Activated T-helper 2 cell treated with anti-CD3 and anti-CD28 coated beads, Interferon-gamma antibody, Interleukin-2, Interleukin-4, amounts not matched to agents 10 μg/mL and 5 μg/mL and 100 μg/mL, durations not matched to agents 14 hours and 24 hours and 36 hours (primary cell): Measurements from ENCODE around the gene VSIG1. TPM values are rescaled to one million over a fixed set of nuclear protein-coding genes. Genes with fewer than 3 reads are reported as not detected.

Source experiments
- DNase-seq: peaks from one replicate; pipeline ENCODE4 v3.0.0; 2021; ENCODE audit warnings: low spot score
- H3K27ac Mint-ChIP-seq: one replicate; pipeline ENCODE4 v1.8.0; 2021; ENCODE audit warnings: mixed read lengths
- H3K27me3 Mint-ChIP-seq: one replicate; pipeline ENCODE4 v1.8.0; 2021; ENCODE audit warnings: low read depth, mixed read lengths
- H3K36me3 Mint-ChIP-seq: one replicate; pipeline ENCODE4 v1.8.0; 2021; ENCODE audit warnings: low read depth, mixed read lengths
- H3K4me1 Mint-ChIP-seq: one replicate; pipeline ENCODE4 v1.8.0; 2021; ENCODE audit warnings: low read depth, mixed read lengths
- H3K4me3 Mint-ChIP-seq: one replicate; pipeline ENCODE4 v1.8.0; 2021; ENCODE audit warnings: low read depth, mild to moderate bottlenecking, moderate library complexity, mixed read lengths
- H3K9me3 Mint-ChIP-seq: one replicate; pipeline ENCODE4 v1.8.0; 2021; ENCODE audit warnings: mixed read lengths
- intact Hi-C: fragments of 100-400 bp; cut with micrococcal nuclease; formaldehyde crosslinking; loops from one replicate; pipeline ENCODE4 v1.15.1; 2023
- total RNA-seq: library from RNA; stranded (reverse); gene quantifications from 2 replicates; pipeline ENCODE4 v1.2.3, GENCODE V29; 2022

Gene VSIG1
- total RNA-seq: 0.34 TPM in 1 of 2 replicates, not detected in the other

DNA sequence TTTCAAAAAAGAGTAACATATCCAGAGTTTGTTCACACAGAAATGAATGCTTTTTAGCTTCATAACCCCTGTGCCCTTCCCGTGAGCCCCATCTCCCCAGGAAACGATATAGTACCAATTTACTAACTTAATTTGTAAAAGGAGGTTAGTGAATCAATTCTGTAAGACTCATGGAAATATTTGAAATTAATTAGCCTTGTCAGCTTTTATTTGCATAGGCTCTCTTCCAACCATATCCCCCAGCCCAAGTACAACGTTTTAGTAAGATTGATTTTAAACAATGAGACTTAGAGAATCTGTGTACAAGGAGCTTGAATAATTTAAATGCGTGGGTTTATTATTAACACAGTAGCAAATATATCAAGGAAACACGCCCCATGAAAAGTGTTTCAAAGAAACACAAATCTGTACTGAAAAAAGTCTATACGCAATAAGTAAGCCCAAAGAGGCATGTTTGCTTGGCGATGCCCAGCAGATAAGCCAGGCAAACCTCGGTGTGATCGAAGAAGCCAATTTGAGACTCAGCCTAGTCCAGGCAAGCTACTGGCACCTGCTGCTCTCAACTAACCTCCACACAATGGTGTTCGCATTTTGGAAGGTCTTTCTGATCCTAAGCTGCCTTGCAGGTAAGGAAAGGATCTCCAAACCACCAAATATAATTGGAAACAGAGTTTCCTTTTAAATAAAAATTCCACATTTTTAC lies at the start of gene VSIG1:
TSS of gene VSIG1 (plus strand) at position 512 of the 703 bp plus-strand sequence. CDS start at position 578, 66 bp downstream.
- H3K4me3 Mint-ChIP-seq: no peak within 1 kb of the TSS
- DNase-seq: no peak
- intact Hi-C loops: no loop called here
- H3K27ac Mint-ChIP-seq: no peak within 1 kb of the TSS
- no peaks in the 10 kb centered on the region for H3K4me1 Mint-ChIP-seq
- H3K36me3 Mint-ChIP-seq: no peaks in the 10 kb centered on the region
- H3K27me3 Mint-ChIP-seq: peaks cover 5% of the 10 kb centered on the region
- no peaks in the 10 kb centered on the region for H3K9me3 Mint-ChIP-seq

DNA sequence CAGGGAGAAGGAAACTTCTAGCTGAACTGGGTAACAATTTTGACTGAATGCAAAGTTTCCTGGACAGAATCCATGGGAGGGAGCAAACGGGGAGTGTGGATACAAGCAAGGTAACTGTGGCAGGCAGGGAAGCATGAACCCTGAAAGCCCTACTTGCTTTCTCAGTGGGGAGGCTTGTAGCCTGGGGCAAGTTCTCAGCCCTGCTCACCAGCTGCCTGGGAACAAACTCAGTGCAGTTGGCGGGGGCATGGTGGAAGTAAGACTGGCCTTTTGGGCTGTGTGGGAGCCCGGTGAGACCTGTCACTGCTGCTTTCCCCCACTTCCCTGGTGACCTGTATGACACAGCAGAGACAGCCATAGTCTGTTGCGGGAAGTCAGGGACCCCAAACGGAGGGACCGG lies 48.7 kb upstream of the VSIG1 start:
- intact Hi-C loops: no loop called here
- no peak for DNase-seq
- H3K4me3 Mint-ChIP-seq: no peak overlapping the region
- H3K9me3 Mint-ChIP-seq: no peaks in the 10 kb centered on the region
- H3K27me3 Mint-ChIP-seq: no peaks in the 10 kb centered on the region
- H3K36me3 Mint-ChIP-seq: no peaks in the 10 kb centered on the region
- H3K4me1 Mint-ChIP-seq: no peaks in the 10 kb centered on the region
- H3K27ac Mint-ChIP-seq: no peak overlapping the region

DNA sequence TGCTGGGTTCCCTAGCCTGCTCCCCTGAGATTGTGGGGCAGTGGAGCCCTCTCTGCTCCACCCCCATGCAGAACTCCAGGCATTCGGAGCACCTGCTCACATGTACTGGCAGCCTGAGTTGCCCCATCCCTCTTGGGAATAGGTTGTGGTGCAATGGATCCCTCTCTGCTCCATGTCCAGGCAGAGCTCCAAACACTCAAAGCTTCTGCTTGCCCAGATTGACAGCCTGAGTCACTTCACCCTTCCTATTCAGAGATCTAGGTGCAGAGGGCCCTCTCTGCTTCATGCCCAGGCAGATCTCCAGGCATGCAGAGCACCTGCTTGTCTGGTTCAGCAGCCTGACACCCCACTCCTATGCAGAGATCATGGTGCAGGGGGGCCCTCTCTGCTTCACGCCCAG lies 44.1 kb upstream of the VSIG1 start:
- Mint-ChIP-seq H3K4me1 (no peaks in the 10 kb centered on the region), H3K27me3 (peaks cover 13% of the 10 kb centered on the region), H3K36me3 (no peaks in the 10 kb centered on the region), H3K27ac (no peak overlapping the region), H3K4me3 (no peak overlapping the region), H3K9me3 (no peaks in the 10 kb centered on the region)
- intact Hi-C loops: no loop called here
- no peak for DNase-seq

DNA sequence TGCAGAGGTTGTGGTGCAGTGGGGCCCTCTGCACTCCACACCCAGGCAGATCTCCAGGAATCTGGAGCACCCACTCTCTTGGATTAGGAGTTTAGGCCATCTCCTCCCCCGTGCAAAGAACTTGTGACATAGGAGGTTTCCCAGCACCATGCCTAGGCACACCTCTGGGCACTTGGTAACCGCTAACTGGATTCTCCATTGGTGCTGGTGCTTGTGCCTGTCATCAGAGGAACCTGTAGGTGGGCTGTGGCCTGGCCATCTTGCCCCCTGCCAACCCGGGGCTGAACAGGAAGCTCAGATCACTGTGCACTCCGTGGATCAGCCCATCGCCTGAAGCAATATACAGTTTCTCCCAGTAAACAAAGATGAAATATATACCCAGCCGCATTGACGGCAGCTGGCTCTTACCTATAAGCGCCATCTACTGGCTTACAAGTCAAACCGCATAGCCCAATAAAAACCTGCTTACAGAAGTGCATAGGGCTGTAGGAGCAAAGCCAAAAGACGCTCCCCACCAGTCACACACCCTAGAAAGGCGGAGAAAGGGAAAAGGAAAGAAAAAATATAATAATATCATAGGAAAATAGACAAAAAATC lies 43.5 kb upstream of the VSIG1 start:
- intact Hi-C loops: no loop called here
- Mint-ChIP-seq H3K27ac (no peak overlapping the region), H3K27me3 (peaks cover 14% of the 10 kb centered on the region), H3K36me3 (no peaks in the 10 kb centered on the region), H3K4me1 (no peaks in the 10 kb centered on the region), H3K4me3 (no peak overlapping the region), H3K9me3 (no peaks in the 10 kb centered on the region)
- DNase-seq: no peak

DNA sequence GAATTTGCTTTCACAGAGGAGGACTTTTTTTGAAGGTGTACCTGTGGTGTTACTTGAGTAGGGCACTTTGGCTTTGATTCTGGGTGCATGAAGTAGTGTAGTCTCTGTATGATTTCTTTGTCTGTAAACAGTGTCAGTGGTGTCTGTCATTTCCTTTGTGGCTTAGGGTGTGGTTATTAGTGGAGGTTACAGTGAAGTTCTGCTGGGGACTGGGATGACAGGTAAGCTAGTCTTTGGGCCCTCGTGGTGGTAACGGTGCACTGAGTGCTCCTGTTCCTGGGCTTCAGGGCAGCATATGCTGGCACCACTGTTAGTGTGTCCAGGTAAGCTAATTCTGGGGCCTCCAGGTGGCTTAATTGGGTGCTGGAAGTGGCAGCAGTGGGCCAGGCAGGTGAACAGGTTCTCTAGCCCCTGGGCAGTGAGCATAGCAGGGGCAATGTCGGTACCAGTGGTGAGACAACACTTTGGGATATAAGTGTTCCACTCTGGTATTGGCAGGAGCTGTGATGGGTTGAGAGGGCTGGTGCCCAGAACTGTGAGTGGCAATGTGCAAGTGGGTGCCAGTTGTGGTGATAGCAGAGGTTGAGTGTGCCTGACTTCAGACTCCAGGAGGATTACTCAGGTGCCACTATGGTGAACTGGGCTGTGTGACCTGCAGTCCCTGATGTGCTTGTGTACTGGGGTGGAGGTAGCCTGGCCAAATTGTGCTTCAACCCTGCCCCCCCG lies 26.0 kb upstream of the VSIG1 start:
- Mint-ChIP-seq H3K36me3 (no peaks in the 10 kb centered on the region), H3K27ac (no peak overlapping the region), H3K27me3 (peaks cover 5% of the 10 kb centered on the region), H3K4me1 (peaks cover 32% of the 10 kb centered on the region), H3K4me3 (peak overlapping the region; percentile 59), H3K9me3 (no peaks in the 10 kb centered on the region)
- intact Hi-C loops: no loop called here
- DNase-seq: peak; percentile 12

DNA sequence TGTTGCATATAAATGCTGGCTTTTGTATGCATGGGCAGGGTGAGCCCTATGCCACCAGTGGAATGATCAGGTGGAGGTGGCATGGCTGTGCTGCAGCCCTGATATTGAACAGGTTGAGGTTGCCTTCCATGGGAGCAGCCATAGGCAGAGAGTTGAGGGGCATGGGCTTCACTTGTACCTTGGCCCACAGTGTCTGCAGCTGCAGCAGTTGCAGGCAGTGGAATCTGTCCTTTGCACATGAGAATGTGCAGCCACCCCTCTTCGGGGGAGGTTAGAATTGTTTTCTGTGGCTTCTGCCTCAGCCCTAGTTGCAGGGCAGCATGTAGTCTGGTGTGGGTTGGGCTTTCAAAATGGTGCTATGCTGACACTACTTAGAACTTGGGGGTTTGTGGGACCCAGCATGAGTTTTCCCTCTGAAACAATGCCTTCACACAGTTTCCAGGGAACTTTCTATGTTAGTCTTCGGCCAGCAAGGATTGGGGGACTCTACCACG lies 25.4 kb upstream of the VSIG1 start:
- H3K4me1 Mint-ChIP-seq: peaks cover 32% of the 10 kb centered on the region
- H3K4me3 Mint-ChIP-seq: peak overlapping the region; percentile 59
- no peak overlapping the region for H3K27ac Mint-ChIP-seq
- no peaks in the 10 kb centered on the region for H3K9me3 Mint-ChIP-seq
- H3K27me3 Mint-ChIP-seq: peaks cover 4% of the 10 kb centered on the region
- no peaks in the 10 kb centered on the region for H3K36me3 Mint-ChIP-seq
- intact Hi-C loops: no loop called here
- DNase-seq: no peak

DNA sequence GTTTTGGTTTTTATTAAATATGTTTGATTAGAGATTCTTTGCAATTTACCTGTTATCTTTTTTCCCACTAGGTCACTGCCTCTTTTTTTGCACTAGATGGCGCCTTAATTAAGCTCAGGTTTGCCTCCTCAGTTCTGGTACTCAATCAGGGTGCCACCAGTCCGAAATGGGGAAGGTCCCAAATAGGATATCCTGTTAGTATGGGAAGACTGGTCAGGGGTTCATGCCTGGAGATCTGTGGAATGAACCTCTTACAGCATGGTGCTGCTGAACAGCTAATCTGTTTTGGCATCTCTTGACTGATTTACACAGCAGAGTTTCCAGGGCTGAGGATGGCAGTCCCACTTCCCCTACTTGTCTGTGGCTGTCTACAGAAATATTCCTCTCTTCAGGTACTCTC lies 24.2 kb upstream of the VSIG1 start:
- no peak for DNase-seq
- Mint-ChIP-seq H3K27me3 (peaks cover 5% of the 10 kb centered on the region), H3K9me3 (no peaks in the 10 kb centered on the region), H3K4me3 (no peak overlapping the region), H3K27ac (no peak overlapping the region), H3K36me3 (no peaks in the 10 kb centered on the region), H3K4me1 (peaks cover 32% of the 10 kb centered on the region)
- intact Hi-C loops: loop anchor here (1.0 kb wide), 1 partner anchor 52 kb away; no protein-coding TSS in a partner anchor

DNA sequence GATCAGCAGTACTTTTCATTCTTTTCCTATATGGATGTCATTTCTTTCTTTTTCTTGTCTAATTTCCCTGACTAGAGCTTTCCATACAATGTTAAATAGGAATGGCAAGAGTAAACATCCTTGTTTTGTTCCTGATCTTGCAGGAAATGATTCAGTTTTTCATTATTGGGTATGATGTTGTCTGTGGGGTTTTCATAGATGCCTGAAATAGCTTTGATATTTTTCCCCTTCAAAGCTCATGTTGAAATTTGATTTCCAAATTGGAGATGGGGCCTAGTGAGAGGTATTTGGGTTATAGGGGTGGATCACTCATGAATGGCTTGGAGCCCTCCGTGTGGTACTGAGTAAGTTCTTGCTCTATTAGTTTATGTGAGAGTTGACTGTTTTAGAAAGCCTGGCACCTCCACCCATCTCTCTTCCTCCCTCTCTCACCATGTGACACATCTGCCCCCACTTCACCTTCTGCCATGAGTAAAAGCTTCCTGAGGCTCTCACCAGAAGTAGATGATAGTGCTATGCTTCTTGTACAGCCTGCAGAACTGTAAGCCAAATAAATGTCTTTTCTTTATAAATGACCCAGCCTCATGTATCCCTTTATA lies 22.3 kb upstream of the VSIG1 start:
- intact Hi-C loops: no loop called here
- Mint-ChIP-seq H3K4me1 (peaks cover 32% of the 10 kb centered on the region), H3K27ac (no peak overlapping the region), H3K9me3 (no peaks in the 10 kb centered on the region), H3K27me3 (peaks cover 4% of the 10 kb centered on the region), H3K36me3 (no peaks in the 10 kb centered on the region), H3K4me3 (no peak overlapping the region)
- DNase-seq: no peak

DNA sequence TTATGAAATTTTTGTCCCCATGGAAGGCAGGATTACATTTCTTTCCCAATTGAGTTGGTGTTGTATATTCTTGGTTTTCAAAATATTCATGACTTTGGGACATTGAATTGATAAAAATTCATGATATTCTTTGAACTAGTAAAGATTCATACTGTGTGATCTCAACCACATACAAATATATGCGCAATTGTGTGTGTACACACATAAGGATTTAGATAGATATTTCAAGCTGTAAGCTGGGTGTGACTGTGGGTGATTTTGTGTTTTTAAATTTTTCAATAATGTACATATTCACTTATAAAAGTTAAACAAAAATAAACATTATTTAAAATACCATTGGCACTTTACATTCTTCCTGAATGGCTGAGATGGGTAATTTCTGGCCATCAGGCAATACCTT lies 19.5 kb upstream of the VSIG1 start:
- Mint-ChIP-seq H3K9me3 (no peaks in the 10 kb centered on the region), H3K4me1 (peaks cover 13% of the 10 kb centered on the region), H3K36me3 (no peaks in the 10 kb centered on the region), H3K4me3 (no peak overlapping the region), H3K27ac (no peak overlapping the region), H3K27me3 (peaks cover 10% of the 10 kb centered on the region)
- intact Hi-C loops: no loop called here
- no peak for DNase-seq

DNA sequence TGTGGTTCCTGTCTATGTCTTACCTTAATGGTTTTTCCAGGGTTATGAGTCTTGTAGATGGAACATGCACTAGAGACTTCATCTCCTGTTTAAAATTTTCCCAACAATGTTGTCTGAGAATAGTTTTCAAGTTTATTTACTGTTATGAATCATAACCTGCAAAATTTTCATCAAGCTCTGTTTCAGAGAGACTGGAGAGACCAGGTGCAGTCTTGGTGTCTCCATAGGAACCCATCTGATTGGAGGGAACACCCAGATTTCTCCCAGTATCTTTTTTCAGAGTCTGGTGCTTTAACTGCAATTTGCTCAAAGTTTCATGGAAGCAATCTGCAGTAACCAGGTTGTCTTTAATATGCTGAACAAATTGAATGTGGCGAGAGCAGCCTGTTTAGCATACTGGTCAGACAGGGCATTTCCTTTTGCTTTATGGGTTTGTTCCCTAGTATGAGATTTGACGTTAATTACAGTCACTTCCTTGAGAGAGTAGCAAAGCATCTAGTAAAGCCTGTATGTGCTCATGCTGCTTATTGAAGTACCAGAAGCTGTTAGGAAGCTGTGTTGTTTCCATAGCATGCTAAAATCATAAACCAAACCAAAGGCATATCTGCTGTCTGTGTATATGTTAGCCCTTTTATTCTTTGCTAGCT lies 18.8 kb upstream of the VSIG1 start:
- no peaks in the 10 kb centered on the region for H3K36me3 Mint-ChIP-seq
- DNase-seq: no peak
- H3K27me3 Mint-ChIP-seq: peaks cover 10% of the 10 kb centered on the region
- no peaks in the 10 kb centered on the region for H3K9me3 Mint-ChIP-seq
- intact Hi-C loops: no loop called here
- no peak overlapping the region for H3K4me3 Mint-ChIP-seq
- no peak overlapping the region for H3K27ac Mint-ChIP-seq
- peaks cover 10% of the 10 kb centered on the region for H3K4me1 Mint-ChIP-seq

DNA sequence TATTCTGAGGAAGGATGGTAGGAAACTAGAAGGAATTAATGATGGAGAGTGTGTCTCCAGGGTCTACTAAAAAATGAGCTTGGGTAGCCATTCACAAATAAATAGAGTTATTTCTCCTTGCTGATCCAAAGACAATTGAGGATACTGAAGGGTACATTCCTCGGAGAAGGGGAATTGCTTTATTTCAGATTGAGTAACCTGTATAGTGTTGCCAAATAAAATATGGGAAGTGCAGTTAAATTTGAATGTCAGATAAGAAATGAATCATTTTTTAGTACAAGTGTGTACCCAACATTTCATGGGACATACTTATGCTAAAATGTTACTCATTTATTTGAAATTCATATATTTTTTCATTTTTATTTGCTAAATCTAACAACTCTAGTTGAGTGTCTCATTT lies 16.0 kb upstream of the VSIG1 start:
- peaks cover 10% of the 10 kb centered on the region for H3K27me3 Mint-ChIP-seq
- H3K27ac Mint-ChIP-seq: no peak overlapping the region
- intact Hi-C loops: no loop called here
- no peaks in the 10 kb centered on the region for H3K9me3 Mint-ChIP-seq
- no peaks in the 10 kb centered on the region for H3K36me3 Mint-ChIP-seq
- H3K4me3 Mint-ChIP-seq: no peak overlapping the region
- no peak for DNase-seq
- peaks cover 1% of the 10 kb centered on the region for H3K4me1 Mint-ChIP-seq

DNA sequence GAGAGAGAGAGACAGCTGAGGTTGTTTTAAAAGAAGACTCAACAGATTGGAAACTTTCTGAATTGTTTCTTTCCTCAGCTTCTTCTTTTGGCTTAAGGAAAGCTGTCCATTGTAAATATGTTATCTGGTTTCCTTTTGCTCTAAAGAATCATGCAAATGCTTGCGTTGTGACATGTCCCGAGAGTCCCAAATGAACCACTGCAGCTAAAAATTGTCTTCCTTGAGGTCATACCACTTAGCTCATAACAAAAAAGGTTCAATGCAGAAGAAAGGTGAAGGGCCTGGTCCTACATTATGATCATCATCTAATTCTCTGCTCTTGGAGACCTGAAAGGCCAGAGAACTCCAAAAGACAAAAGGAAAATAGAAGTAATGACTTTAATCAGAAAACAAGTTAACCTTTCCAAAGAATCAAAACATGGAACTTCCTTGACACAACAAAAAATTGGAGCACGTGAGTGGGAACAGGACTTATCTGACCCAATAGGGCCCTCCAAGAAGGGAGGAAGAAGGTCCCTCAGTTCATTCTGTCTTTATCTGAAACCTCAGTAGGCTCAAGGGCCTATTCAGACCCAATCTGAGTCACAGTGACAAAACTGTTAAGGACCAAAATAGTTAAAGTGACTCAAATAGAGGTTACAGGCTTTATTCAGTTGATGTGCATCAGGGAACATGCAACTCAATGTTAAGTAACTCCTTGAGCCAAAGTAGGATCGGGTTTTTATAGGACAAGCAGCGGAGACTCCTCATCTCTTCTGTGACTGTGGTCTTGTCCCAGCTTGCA lies 14.7 kb upstream of the VSIG1 start:
- H3K27me3 Mint-ChIP-seq: peaks cover 6% of the 10 kb centered on the region
- DNase-seq: no peak
- H3K9me3 Mint-ChIP-seq: no peaks in the 10 kb centered on the region
- peaks cover 1% of the 10 kb centered on the region for H3K4me1 Mint-ChIP-seq
- no peaks in the 10 kb centered on the region for H3K36me3 Mint-ChIP-seq
- H3K27ac Mint-ChIP-seq: no peak overlapping the region
- intact Hi-C loops: no loop called here
- H3K4me3 Mint-ChIP-seq: no peak overlapping the region
